A549 (cell line): ENCODE measurements around the gene NXNL2.

ENCODE experiments used
- BHLHE40 ChIP-seq: IDR thresholded peaks from 2 replicates; pipeline ENCODE4 v1.6.1; 2012; ENCODE audit warnings: low read depth, low read length, inconsistent platforms
- CEBPB ChIP-seq, 2 experiments: fragments of >200 bp in 1 of 2; sonication (Bioruptor Twin) in 1 of 2; formaldehyde crosslinking in 1 of 2; IDR thresholded peaks; 2 replicates each; pipeline ENCODE4 v1.6.1; 2012 to 2016
- CHD2 ChIP-seq: fragments of 150-350 bp; IDR thresholded peaks from 2 replicates; pipeline ENCODE4 v1.6.1; 2014; ENCODE audit warnings: low read length; ENCODE audit not compliant: partially characterized antibody
- CTCF ChIP-seq: fragments of >200 bp; sonication (Bioruptor Twin); formaldehyde crosslinking; IDR thresholded peaks from 3 replicates; pipeline ENCODE4 v1.5.1; 2016
- EP300 ChIP-seq, 2 experiments: fragments of >200 bp; sonication (Bioruptor Twin); formaldehyde crosslinking; IDR thresholded peaks; 2 replicates in 1 of 2; 3 replicates in 1 of 2; pipeline ENCODE4 v1.6.1; 2016 to 2017
- FOSB ChIP-seq: fragments of 250-450 bp; sonication (Bioruptor Pico); IDR thresholded peaks from 2 replicates; pipeline ENCODE4 v1.5.0; 2020; ENCODE audit warnings: mild to moderate bottlenecking, moderate library complexity
- MAX ChIP-seq: IDR thresholded peaks from 2 replicates; pipeline ENCODE4 v1.6.1; 2012
- RAD21 ChIP-seq, 2 experiments: fragments of >200 bp in 1 of 2; sonication (Bioruptor Twin) in 1 of 2; formaldehyde crosslinking in 1 of 2; IDR thresholded peaks in 1 of 2; conservative IDR thresholded peaks in 1 of 2; 2 replicates in 1 of 2; 3 replicates in 1 of 2; pipeline ENCODE4 v1.6.1; 2012 to 2018; ENCODE audit warnings: inconsistent platforms in 1 of 2
- RFX5 ChIP-seq: fragments of 450-650 bp; IDR thresholded peaks from 2 replicates; pipeline ENCODE4 v1.7.1; 2014; ENCODE audit warnings: antibody characterized with exemption, mild to moderate bottlenecking, moderate library complexity
- SMC3 ChIP-seq: fragments of >200 bp; sonication (Bioruptor Twin); formaldehyde crosslinking; IDR thresholded peaks from 3 replicates; pipeline ENCODE4 v1.6.1; 2018; ENCODE audit warnings: inconsistent platforms
- USF2 ChIP-seq: fragments of 450-650 bp; IDR thresholded peaks from 2 replicates; pipeline ENCODE4 v1.6.1; 2014; ENCODE audit warnings: antibody characterized with exemption

- TF ChIP-seq SMC3 (no peak), CEBPB (IDR thresholded peaks at IDR 0.05) (no peak), CHD2 (no peak), RAD21 (conservative IDR thresholded peaks at IDR 0.05 in 1 of 2, IDR thresholded peaks at IDR 0.05 in 1 of 2) (no peak), CTCF (no peak), MAX (no peak), RFX5 (no peak), BHLHE40 (no peak), EP300 (IDR thresholded peaks at IDR 0.05) (no peak), USF2 (no peak), FOSB (no peak)
These were observed 32.9 kb downstream of the NXNL2 start for GRCh38 chr9:88567870-88568269.
